HepG2 (cell line): ENCODE measurements around the gene CNBD2. TPM values are rescaled to one million over a fixed set of nuclear protein-coding genes. Genes with fewer than 3 reads are reported as not detected.

Experiments used
- CCDC6 ChIP-seq: sonication (generic); formaldehyde crosslinking; IDR thresholded peaks from 2 replicates; pipeline ENCODE4 v1.8.1; 2022; ENCODE audit warnings: mild to moderate bottlenecking, missing genetic modification reagents, moderate library complexity
- EZH2 ChIP-seq: conservative IDR thresholded peaks from 2 replicates; pipeline ENCODE4 v1.6.1; 2012; ENCODE audit warnings: mild to moderate bottlenecking, low read depth, low read length, moderate library complexity
- FOXA1 ChIP-seq, 2 experiments: fragments of 450-650 bp in 1 of 2; sonication (generic) in 1 of 2; formaldehyde crosslinking in 1 of 2; IDR thresholded peaks; 2 replicates each; pipeline versions ENCODE4 v1.4.0 to v1.6.1; 2016 to 2020; ENCODE audit warnings: missing genetic modification reagents in 1 of 2
- FOXK1 ChIP-seq: sonication (generic); formaldehyde crosslinking; IDR thresholded peaks from 2 replicates; pipeline ENCODE4 v1.4.0; 2020; ENCODE audit warnings: low read depth, missing genetic modification reagents, borderline replicate concordance
- HDAC1 ChIP-seq: sonication (generic); formaldehyde crosslinking; IDR thresholded peaks from 2 replicates; pipeline ENCODE4 v1.5.1; 2020; ENCODE audit warnings: mild to moderate bottlenecking, missing genetic modification reagents
- HIVEP1 ChIP-seq: sonication (generic); formaldehyde crosslinking; IDR thresholded peaks from 2 replicates; pipeline ENCODE4 v1.4.0; 2020; ENCODE audit warnings: mild to moderate bottlenecking, missing genetic modification reagents
- HOXA9 ChIP-seq: sonication (generic); formaldehyde crosslinking; IDR thresholded peaks from 2 replicates; pipeline ENCODE4 v1.8.1; 2022; ENCODE audit warnings: missing genetic modification reagents, mild to moderate bottlenecking, moderate library complexity, borderline replicate concordance
- IRX3 ChIP-seq: sonication (generic); formaldehyde crosslinking; IDR thresholded peaks from 2 replicates; pipeline ENCODE4 v1.8.1; 2023; ENCODE audit warnings: mild to moderate bottlenecking, low read depth, missing genetic modification reagents, borderline replicate concordance
- KDM5B ChIP-seq: sonication (generic); formaldehyde crosslinking; IDR thresholded peaks from 2 replicates; pipeline ENCODE4 v1.4.0; 2020; ENCODE audit warnings: missing genetic modification reagents, mild to moderate bottlenecking, borderline replicate concordance
- MIER2 ChIP-seq: IDR thresholded peaks from 2 replicates; pipeline ENCODE4 v1.6.1; 2016; ENCODE audit warnings: missing biosample characterization, missing genetic modification reagents
- RFX1 ChIP-seq: fragments of 450-650 bp; IDR thresholded peaks from 2 replicates; pipeline ENCODE4 v1.6.1; 2017
- SALL1 ChIP-seq: sonication (generic); formaldehyde crosslinking; IDR thresholded peaks from 2 replicates; pipeline ENCODE4 v1.8.0; 2022; ENCODE audit warnings: mild to moderate bottlenecking, missing genetic modification reagents
- SMC3 ChIP-seq: IDR thresholded peaks from 2 replicates; pipeline ENCODE4 v1.6.1; 2011; ENCODE audit warnings: low read length, improper control_type of control experiment
- SP140L ChIP-seq: sonication (generic); formaldehyde crosslinking; IDR thresholded peaks from 2 replicates; pipeline ENCODE4 v1.4.0; 2020; ENCODE audit warnings: missing genetic modification reagents, borderline replicate concordance
- SP4 ChIP-seq: sonication (generic); formaldehyde crosslinking; IDR thresholded peaks from 2 replicates; pipeline ENCODE4 v1.8.1; 2023; ENCODE audit warnings: mild to moderate bottlenecking, missing genetic modification reagents
- TEAD2 ChIP-seq: sonication (generic); formaldehyde crosslinking; IDR thresholded peaks from 2 replicates; pipeline ENCODE4 v1.9.0; 2021; ENCODE audit warnings: missing genetic modification reagents
- ZBTB42 ChIP-seq: sonication (generic); formaldehyde crosslinking; IDR thresholded peaks from 2 replicates; pipeline ENCODE4 v1.5.0; 2020; ENCODE audit warnings: mild to moderate bottlenecking, missing genetic modification reagents
- ZNF143 ChIP-seq: sonication (generic); formaldehyde crosslinking; IDR thresholded peaks from 2 replicates; pipeline ENCODE4 v1.4.0; 2020; ENCODE audit warnings: missing genetic modification reagents
- ZNF326 ChIP-seq: sonication (generic); formaldehyde crosslinking; IDR thresholded peaks from 2 replicates; pipeline ENCODE4 v1.4.0; 2020; ENCODE audit warnings: missing genetic modification reagents, borderline replicate concordance
- ZNF883 ChIP-seq: sonication (generic); formaldehyde crosslinking; IDR thresholded peaks from 2 replicates; pipeline ENCODE4 v1.5.1; 2020; ENCODE audit warnings: mild to moderate bottlenecking, missing genetic modification reagents; ENCODE audit errors: not compliant biosample characterization
- polyA plus RNA-seq, 8 experiments: library from polyadenylated mRNA; depleted of rRNA in 3 of 8; stranded (reverse) in 7 of 8; unstranded in 1 of 8; fragments of >200 nt; fragmentation: Illumina TruSeq in 4 of 8; extraction: Trizol in 4 of 8; gene quantifications; 2 replicates each; pipeline versions ENCODE4 v1.2.1 to v1.2.3, GENCODE V29; 2011 to 2016; ENCODE audit warnings: low read depth in 4 of 8, missing spikeins in 1 of 8, mixed read lengths in 1 of 8; ENCODE audit not compliant: insufficient read depth in 1 of 8
- total RNA-seq, 5 experiments: library from RNA; depleted of rRNA; stranded (reverse); fragments of >200 nt; fragmentation: Illumina TruSeq; extraction: Trizol; gene quantifications; 2 replicates each; pipeline ENCODE4 v1.2.3, GENCODE V29; 2016; ENCODE audit warnings: low read depth in 1 of 5
- TF ChIP-seq, protein P1 (sequence below): sonication (generic); formaldehyde crosslinking; IDR thresholded peaks from 2 replicates; pipeline ENCODE4 v1.4.0; 2020; ENCODE audit warnings: missing genetic modification reagents
- TF ChIP-seq, protein P2 (sequence below): sonication (generic); formaldehyde crosslinking; IDR thresholded peaks from 2 replicates; pipeline ENCODE4 v1.4.0; 2020; ENCODE audit warnings: mild to moderate bottlenecking, missing genetic modification reagents
- TF ChIP-seq, protein P3 (sequence below): sonication (generic); formaldehyde crosslinking; IDR thresholded peaks from 2 replicates; pipeline ENCODE4 v1.8.0; 2022; ENCODE audit warnings: low read depth, missing genetic modification reagents

Gene CNBD2
- total and polyA plus RNA-seq, 2 of the 13 experiments (the other 11 are each of a cell fraction or from before 2014, with no cell fraction given), result 12.4 to 22.8 TPM

DNA sequence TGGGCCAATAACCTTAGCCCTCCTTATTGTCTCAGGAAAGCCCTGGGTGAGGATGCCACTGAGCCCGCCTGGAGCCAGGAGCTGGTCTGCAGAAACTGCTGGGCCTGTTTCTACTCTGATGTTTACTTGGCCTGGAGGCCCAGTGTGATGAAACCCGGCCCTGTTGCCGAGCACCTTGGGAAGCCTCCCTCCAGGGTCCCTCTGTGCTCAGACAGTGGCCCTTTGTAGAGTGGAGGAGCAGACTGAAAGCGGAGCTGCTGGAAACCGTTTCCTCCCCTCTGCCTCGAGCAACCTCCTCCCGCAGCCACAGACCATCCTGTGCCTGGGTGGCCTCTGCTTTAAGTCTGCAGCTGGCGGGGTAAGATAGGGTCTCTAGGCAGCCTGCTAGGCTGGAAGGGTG, 102.1 kb downstream of the CNBD2 start (continued):
- TF ChIP-seq HIVEP1 (CRISPR knock-in tag), result no peak
- TF ChIP-seq FOXK1, result peak; percentile 74; the same call in 1 of the 2 replicates
- no peak for TF ChIP-seq RFX1
- no peak for TF ChIP-seq MIER2 (CRISPR knock-in tag)
- TF ChIP-seq HOXA9 (CRISPR knock-in tag), result no peak
- TF ChIP-seq ZBTB42, result no peak
- 0 out of 2 replicates have a peak, but pooled peaks have one; percentile 19 for TF ChIP-seq SP140L (CRISPR knock-in tag)
- TF ChIP-seq FOXA1 (IDR thresholded peaks at IDR 0.05), result no peak
- TF ChIP-seq FOXA1 (CRISPR knock-in tag; IDR thresholded peaks at IDR 0.05), result peak; percentile 91
- peak; percentile 55; the same call in 1 of the 2 replicates for TF ChIP-seq KDM5B (CRISPR knock-in tag)
- TF ChIP-seq TEAD2, result no peak
- no peak for TF ChIP-seq ZNF143 (CRISPR knock-in tag)
- TF ChIP-seq ZNF883 (CRISPR knock-in tag), result peak; percentile 6
- TF ChIP-seq, protein P1, sequence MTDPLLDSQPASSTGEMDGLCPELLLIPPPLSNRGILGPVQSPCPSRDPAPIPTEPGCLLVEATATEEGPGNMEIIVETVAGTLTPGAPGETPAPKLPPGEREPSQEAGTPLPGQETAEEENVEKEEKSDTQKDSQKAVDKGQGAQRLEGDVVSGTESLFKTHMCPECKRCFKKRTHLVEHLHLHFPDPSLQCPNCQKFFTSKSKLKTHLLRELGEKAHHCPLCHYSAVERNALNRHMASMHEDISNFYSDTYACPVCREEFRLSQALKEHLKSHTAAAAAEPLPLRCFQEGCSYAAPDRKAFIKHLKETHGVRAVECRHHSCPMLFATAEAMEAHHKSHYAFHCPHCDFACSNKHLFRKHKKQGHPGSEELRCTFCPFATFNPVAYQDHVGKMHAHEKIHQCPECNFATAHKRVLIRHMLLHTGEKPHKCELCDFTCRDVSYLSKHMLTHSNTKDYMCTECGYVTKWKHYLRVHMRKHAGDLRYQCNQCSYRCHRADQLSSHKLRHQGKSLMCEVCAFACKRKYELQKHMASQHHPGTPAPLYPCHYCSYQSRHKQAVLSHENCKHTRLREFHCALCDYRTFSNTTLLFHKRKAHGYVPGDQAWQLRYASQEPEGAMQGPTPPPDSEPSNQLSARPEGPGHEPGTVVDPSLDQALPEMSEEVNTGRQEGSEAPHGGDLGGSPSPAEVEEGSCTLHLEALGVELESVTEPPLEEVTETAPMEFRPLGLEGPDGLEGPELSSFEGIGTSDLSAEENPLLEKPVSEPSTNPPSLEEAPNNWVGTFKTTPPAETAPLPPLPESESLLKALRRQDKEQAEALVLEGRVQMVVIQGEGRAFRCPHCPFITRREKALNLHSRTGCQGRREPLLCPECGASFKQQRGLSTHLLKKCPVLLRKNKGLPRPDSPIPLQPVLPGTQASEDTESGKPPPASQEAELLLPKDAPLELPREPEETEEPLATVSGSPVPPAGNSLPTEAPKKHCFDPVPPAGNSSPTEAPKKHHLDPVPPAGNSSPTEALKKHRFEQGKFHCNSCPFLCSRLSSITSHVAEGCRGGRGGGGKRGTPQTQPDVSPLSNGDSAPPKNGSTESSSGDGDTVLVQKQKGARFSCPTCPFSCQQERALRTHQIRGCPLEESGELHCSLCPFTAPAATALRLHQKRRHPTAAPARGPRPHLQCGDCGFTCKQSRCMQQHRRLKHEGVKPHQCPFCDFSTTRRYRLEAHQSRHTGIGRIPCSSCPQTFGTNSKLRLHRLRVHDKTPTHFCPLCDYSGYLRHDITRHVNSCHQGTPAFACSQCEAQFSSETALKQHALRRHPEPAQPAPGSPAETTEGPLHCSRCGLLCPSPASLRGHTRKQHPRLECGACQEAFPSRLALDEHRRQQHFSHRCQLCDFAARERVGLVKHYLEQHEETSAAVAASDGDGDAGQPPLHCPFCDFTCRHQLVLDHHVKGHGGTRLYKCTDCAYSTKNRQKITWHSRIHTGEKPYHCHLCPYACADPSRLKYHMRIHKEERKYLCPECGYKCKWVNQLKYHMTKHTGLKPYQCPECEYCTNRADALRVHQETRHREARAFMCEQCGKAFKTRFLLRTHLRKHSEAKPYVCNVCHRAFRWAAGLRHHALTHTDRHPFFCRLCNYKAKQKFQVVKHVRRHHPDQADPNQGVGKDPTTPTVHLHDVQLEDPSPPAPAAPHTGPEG (CRISPR knock-in tag), result no peak
- TF ChIP-seq SALL1 (CRISPR knock-in tag), result peak; percentile 62
- TF ChIP-seq ZNF326 (CRISPR knock-in tag), result no peak
- TF ChIP-seq SMC3, result no peak
- TF ChIP-seq, protein P2, sequence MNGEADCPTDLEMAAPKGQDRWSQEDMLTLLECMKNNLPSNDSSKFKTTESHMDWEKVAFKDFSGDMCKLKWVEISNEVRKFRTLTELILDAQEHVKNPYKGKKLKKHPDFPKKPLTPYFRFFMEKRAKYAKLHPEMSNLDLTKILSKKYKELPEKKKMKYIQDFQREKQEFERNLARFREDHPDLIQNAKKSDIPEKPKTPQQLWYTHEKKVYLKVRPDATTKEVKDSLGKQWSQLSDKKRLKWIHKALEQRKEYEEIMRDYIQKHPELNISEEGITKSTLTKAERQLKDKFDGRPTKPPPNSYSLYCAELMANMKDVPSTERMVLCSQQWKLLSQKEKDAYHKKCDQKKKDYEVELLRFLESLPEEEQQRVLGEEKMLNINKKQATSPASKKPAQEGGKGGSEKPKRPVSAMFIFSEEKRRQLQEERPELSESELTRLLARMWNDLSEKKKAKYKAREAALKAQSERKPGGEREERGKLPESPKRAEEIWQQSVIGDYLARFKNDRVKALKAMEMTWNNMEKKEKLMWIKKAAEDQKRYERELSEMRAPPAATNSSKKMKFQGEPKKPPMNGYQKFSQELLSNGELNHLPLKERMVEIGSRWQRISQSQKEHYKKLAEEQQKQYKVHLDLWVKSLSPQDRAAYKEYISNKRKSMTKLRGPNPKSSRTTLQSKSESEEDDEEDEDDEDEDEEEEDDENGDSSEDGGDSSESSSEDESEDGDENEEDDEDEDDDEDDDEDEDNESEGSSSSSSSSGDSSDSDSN (CRISPR knock-in tag), result peak; percentile 83
- no peak for TF ChIP-seq CCDC6 (CRISPR knock-in tag)
- peak; percentile 31; the same call in 1 of the 2 replicates for TF ChIP-seq HDAC1
- TF ChIP-seq, protein P3, sequence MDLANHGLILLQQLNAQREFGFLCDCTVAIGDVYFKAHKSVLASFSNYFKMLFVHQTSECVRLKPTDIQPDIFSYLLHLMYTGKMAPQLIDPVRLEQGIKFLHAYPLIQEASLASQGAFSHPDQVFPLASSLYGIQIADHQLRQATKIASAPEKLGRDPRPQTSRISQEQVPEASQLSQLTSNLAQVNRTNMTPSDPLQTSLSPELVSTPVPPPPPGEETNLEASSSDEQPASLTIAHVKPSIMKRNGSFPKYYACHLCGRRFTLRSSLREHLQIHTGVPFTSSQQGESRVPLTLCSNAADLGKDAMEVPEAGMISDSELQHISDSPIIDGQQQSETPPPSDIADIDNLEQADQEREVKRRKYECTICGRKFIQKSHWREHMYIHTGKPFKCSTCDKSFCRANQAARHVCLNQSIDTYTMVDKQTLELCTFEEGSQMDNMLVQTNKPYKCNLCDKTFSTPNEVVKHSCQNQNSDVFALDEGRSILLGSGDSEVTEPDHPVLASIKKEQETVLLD (CRISPR knock-in tag), result no peak
- no peak for TF ChIP-seq EZH2
- no peak for TF ChIP-seq IRX3 (CRISPR knock-in tag)
- peak; percentile 36; the same call in 1 of the 2 replicates for TF ChIP-seq SP4 (CRISPR knock-in tag)
